ENCODE data around the gene FAM228B.

DNA sequence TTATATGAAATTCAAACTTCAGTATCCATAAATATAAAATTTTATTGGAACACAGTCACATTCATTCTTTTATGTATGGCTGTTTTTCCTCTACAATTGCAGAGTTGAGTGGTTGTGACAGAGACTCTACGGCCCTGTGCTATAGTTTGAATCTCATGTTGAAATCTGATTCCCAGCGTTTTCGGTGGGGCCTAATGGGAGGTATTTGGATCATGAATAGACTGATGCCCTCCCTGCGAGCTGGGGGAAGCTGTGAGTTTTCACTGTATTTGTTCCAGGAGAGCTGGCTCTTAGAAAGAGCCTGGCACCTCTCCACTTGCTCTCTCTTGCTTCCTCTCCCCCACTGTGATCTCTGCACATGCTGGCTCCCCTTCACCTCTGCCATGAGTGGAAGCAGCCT lies 1.8 kb upstream of the FAM228B start:
- TF ChIP-seq, protein P1, sequence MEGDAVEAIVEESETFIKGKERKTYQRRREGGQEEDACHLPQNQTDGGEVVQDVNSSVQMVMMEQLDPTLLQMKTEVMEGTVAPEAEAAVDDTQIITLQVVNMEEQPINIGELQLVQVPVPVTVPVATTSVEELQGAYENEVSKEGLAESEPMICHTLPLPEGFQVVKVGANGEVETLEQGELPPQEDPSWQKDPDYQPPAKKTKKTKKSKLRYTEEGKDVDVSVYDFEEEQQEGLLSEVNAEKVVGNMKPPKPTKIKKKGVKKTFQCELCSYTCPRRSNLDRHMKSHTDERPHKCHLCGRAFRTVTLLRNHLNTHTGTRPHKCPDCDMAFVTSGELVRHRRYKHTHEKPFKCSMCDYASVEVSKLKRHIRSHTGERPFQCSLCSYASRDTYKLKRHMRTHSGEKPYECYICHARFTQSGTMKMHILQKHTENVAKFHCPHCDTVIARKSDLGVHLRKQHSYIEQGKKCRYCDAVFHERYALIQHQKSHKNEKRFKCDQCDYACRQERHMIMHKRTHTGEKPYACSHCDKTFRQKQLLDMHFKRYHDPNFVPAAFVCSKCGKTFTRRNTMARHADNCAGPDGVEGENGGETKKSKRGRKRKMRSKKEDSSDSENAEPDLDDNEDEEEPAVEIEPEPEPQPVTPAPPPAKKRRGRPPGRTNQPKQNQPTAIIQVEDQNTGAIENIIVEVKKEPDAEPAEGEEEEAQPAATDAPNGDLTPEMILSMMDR (IDR thresholded peaks at IDR 0.05): no peak
- TF ChIP-seq POLR2A (IDR thresholded peaks at IDR 0.05) (no peak), POLR2AphosphoS5 (IDR thresholded peaks at IDR 0.05) (no peak)
